HEK293T (cell line): ENCODE data around the gene CDCP1.

Experiments used
- ELF4 ChIP-seq: fragments of 450-650 bp; IDR thresholded peaks from 2 replicates; pipeline ENCODE4 v1.6.1; 2017; ENCODE audit warnings: antibody characterized with exemption
- SP1 ChIP-seq: fragments of 450-650 bp; IDR thresholded peaks from 2 replicates; pipeline ENCODE4 v1.6.1; 2017

GRCh38 chr3:45119824-45120358 lies 26.3 kb downstream of the CDCP1 start:
- TF ChIP-seq SP1 (no peak), ELF4 (no peak)
